H1 (cell line): ENCODE results near the gene PGGHG. TPM values are rescaled to one million over a fixed set of nuclear protein-coding genes. Genes with fewer than 3 reads are reported as not detected.

Experiments
- ATF3 ChIP-seq: IDR thresholded peaks from 2 replicates; pipeline ENCODE4 v1.6.1; 2011; ENCODE audit warnings: low read depth, mild to moderate bottlenecking, low read length; ENCODE audit not compliant: insufficient read depth
- CHD7 ChIP-seq: fragments of 300-600 bp; sonication (generic); IDR thresholded peaks from 2 replicates; pipeline ENCODE4 v1.7.1; 2012; ENCODE audit warnings: low read length, moderate library complexity, mild to moderate bottlenecking, inconsistent platforms; ENCODE audit not compliant: insufficient replicate concordance
- E2F6 ChIP-seq: IDR thresholded peaks from 2 replicates; pipeline ENCODE4 v1.6.1; 2012; ENCODE audit warnings: inconsistent platforms
- HDAC2 ChIP-seq, 2 experiments: fragments of 300-600 bp in 1 of 2; sonication (generic) in 1 of 2; IDR thresholded peaks; 2 replicates each; pipeline ENCODE4 v1.6.1; 2011 to 2012; ENCODE audit warnings: low read depth in 2 of 2, low read length in 2 of 2, mild to moderate bottlenecking in 2 of 2, moderate library complexity in 2 of 2, borderline replicate concordance in 1 of 2, inconsistent platforms in 1 of 2
- MAX ChIP-seq: IDR thresholded peaks from 2 replicates; pipeline ENCODE4 v1.6.1; 2012; ENCODE audit warnings: inconsistent platforms
- RBBP5 ChIP-seq: IDR thresholded peaks from 2 replicates; pipeline ENCODE4 v1.7.1; 2012; ENCODE audit warnings: low read depth, mild to moderate bottlenecking, inconsistent platforms, low read length, moderate library complexity, borderline replicate concordance
- polyA plus RNA-seq, 7 experiments: library from polyadenylated mRNA; depleted of rRNA in 3 of 7; stranded (reverse) in 5 of 7; unstranded in 2 of 7; fragments of >200 nt in 5 of 7; fragments of 200-250 nt in 2 of 7; gene quantifications; 1 replicate in 5 of 7; 2 replicates in 1 of 7; 4 replicates in 1 of 7; pipeline versions ENCODE4 v1.2.1 to v1.2.3, GENCODE V29; 2011 to 2013; ENCODE audit warnings: missing spikeins in 2 of 7, mixed read lengths in 2 of 7
- total RNA-seq: library from RNA; stranded (reverse); fragmentation: NEBNext Ultra II Directional; extraction: Animal tissue kit (Norgen Biotek cat#: 25700); gene quantifications from 2 replicates; pipeline ENCODE4 v1.2.1, GENCODE V29; 2021

PGGHG gene
- total and polyA plus RNA-seq, 2 of the 8 experiments (the other 6 are each of a cell fraction or from before 2014, with no cell fraction given), result 34.8 to 60.7 TPM

GRCh38 chr11:285021-285893 lies 3.7 kb upstream of the PGGHG start (continued):
- no peak for TF ChIP-seq CHD7
- TF ChIP-seq MAX, result no peak
- no peak for TF ChIP-seq ATF3
- TF ChIP-seq RBBP5, result no peak
- TF ChIP-seq HDAC2 (IDR thresholded peaks at IDR 0.05; ENCODE audit: borderline replicate concordance in 1 of 2, low read depth in 2 of 2, low read length in 2 of 2), result no peak
- TF ChIP-seq E2F6, result no peak
